COLO668 (cell line): Measurements from ENCODE around the gene CTNND2.

Source experiments
- DNase-seq: peaks from one replicate; lab custom pipeline; 2025; ENCODE audit not compliant: unreplicated experiment; lab: John Stamatoyannopoulos, UW

The CTNND2 gene

DNA sequence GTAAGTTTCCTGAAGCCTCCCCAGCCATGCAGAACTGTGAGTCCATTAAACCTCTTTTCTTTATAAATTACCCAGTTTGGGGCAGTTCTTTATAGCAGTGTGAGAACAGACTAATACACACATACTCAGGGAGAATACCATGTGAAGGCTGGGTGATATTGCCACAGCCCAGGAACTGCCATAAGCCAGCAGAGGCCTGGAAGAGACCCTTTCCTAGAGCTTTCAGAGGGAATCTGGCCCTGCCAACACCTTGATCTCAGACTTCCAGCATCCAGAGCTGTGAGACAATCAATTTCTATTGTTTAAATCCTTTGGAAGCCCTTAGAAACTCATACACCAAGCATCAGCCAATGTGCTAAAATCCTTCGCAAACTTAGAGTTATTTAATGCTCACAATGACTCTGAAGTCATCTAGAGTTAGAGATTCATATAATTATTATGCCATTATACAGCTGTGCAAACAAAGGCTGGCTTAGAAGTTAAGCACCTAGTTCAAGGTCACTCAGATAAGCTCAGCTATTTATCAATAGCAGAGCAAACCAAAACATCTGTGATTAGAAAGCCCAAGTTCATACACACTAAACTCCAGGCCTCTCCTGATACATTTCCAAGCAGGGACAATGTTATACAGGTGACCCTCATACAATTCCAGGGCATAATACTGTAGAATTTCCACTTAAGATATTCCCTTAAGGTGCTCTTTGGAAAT is 611.4 kb downstream of the CTNND2 start:
- DNase-seq, result no peak

DNA sequence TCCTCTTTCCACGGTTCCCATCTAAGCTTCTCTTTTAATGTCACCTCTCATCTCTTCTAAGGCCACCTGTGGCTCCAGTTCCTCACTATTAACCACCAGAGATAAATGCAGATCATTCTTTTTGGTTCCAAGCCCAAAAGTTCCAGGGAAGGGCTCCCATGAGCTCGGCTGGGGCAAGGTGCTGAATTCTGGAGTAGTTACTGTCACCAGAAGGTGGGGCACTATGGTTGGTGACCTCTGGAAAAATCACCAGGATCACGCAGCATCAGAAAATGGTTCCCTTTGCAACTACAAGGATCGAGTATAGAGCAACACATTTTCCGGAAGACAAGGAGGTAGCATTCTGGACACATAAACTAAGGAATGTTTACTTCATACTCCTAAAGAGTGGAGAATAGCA is 614.5 kb downstream of the CTNND2 start:
- no peak for DNase-seq

DNA sequence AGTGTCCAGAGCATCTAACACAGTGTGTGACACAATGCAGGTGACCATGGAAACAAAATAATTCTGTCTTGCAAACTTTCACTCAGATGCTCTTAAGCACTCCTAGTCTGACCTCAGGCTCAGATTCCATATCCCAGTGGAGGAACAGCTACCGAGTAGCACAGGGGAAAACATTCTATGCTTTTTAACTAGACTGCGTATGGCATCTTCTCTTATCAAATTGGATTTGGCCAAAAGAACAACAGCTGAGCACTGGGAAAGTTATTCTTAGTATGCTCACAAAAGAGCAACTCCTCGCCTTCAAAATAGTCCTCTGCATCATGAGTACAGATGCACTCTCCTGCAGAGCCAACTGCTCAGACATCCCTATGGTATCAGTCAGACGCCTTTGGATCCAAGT is 615.0 kb downstream of the CTNND2 start:
- no peak for DNase-seq

DNA sequence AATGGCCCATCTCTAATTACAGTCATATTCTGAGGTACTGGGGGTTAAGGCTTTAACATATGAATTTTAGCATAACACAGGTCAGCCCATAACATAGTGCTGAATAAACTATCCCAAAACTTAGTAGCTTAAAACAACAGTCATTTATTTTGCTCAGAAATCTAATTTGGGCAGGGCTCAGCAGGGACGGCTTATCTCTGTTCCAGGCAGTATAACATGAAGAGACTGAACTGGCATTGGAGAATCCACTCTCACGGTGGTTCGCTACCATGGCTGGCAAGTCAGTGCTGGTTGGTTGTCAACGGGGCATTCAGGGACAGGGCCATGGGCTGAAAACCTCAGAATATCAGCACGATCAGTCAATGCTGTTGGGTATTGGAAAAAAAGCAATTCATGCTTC is 622.4 kb downstream of the CTNND2 start:
- DNase-seq, result no peak

DNA sequence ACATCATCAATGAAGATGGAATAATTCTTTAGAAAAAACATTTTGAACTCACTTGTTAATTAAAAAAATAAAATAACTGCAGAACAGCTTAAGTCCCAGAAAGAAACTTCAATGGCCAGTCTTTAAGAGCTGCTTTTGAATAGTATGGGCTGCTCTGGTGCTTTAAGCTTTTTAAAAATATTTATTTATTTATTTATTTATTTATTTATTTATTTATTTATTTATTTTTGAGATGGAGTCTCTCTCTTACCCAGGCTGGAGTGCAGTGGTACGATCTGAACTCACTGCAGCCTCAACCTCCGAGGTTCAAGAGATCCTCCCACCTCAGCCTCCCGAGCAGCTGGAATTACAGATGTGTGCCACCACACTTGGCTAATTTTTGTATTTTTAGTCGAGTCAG is 626.9 kb downstream of the CTNND2 start:
- no peak for DNase-seq

DNA sequence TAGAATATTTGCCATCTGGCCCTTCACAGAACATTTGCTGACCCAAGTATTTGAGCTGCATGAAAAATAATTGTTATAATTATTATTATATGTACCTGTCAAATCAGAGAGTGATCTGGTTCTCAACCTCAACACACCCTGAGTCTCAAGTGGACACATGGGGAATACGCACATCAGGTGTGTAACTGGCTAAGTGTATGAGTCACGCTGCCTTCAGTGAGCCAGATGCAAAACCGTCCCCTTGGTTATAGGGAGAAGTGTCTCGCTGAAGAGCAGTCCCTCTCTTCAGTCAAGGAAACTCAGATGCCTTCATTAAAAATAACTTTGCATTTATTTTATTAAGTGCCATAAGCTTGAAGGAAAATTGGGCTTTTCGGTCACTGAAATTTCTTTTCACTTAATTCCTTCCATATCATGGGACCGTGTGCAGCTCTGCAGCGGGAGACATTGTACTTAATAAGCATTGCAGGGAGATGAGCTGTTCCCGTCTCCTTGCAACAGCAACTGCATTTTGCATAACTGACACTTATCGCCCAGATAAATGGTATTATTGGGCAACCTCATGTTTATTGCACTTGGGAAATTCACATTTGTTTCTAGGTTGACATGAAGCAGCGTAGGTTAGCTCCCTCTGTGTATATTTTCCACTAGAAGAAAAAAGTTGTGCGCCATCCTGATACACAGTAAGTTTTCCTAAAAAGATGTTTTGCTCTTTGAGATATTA is 630.9 kb downstream of the CTNND2 start:
- DNase-seq, result no peak

DNA sequence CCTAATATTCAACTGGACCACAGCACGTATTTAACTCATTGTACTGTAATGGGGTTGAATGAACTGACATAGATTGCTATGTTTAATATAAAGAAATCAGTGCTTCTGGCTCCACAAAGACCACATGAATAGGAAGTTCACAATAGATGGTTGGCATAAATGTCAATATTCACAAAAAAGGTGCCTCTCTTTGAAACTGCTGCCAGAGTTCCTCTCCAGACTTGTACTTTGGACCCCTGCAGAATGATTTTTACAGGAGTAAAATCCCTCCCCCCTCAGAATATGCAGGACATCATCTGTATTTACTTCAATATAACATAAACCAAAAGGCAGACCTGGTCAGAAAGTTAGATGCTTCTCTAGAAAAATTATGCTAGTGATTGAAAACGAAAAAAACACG is 634.7 kb downstream of the CTNND2 start:
- no peak for DNase-seq

DNA sequence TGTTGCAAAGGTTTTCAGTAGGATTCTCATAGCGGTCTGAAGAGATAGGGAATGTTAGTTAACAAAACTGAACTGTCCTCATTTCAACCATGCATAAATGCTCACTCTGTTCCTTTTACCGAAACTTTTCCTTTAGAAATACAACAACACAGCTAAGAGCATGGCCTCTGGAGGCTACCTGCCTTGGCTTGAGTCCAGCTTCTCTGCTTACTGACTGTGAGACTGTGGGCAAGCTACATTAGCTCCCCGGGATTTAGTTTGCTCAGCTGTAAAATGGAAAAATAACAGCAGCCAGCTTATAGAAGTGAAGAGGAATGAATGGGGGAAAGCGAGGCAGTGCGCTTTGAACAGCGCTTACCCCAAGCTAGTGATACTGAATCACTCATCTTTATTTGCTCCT is 635.4 kb downstream of the CTNND2 start:
- no peak for DNase-seq

DNA sequence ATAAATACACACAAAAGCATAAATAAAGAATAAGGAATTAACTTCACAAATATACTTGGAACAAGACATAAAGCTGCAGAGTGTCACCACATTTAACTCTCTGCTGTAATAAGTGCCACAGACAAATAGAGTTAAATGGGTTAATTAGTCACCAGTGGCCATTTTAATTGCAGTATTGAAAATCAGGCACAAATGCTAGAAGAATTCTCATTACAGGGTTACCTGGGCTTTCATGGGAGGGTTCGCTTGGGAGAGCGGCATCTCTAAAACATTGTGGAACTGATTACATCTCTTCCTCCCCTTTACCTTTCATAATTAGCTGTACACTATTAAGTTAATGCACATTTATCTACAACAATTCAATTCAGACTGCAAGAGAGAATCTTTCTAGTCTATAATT is 637.9 kb downstream of the CTNND2 start:
- no peak for DNase-seq

DNA sequence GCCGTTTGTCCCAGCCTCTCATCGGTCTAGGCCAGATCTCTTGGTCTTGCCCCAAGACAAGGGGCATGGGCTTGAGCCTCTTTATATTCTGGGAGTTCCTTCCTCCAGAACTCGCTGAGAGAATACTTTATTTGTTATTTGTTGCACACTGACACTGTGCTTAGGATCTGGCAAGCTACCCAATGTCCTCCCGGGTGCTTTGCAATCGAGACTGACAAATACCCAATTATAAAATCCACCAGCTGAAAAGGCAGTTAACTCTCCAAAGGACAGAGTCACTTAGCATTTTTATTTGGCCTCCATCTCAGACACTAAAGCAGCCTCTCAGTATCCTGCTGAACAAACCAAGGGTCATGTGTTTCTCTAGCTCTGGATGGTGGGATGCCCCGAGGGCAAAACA is 643.0 kb downstream of the CTNND2 start:
- no peak for DNase-seq

DNA sequence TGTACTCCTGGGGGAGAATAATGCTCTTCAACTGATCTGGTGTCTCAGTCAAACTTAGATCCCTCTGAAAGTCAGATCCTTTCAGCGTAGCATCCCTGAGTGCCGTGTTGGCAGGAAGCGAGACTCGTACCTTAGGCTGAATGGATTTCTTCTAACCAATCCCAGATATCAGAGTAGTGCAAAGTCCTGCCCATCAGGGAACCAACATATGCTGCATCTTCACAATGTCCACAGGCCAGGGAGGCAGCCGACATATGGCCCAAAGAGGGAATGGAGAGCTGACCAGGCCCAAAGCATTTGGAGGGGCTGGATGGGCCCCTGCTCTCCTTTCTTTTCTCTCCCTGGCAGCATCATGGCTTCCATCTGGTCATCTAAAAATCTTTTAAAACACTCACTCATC is 646.2 kb downstream of the CTNND2 start:
- no peak for DNase-seq

DNA sequence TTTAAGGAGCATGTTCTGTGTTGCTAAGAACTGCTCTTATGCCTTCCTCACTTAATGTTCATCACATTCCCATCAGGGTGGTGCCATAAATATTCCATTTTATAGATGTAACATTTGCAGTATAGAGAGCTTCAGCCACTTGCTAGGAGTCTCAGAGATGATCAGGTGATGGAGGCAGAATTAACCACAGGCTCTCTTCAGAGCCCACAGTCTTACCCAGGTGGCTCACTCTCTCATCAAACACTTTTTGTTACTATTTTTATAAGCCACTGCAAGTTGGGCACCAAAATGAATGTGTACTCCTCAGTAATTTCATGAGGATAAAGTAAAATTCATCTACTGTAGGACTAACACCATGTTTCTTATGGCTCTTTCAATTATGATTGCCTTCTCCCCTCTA is 651.7 kb downstream of the CTNND2 start:
- DNase-seq, result no peak

DNA sequence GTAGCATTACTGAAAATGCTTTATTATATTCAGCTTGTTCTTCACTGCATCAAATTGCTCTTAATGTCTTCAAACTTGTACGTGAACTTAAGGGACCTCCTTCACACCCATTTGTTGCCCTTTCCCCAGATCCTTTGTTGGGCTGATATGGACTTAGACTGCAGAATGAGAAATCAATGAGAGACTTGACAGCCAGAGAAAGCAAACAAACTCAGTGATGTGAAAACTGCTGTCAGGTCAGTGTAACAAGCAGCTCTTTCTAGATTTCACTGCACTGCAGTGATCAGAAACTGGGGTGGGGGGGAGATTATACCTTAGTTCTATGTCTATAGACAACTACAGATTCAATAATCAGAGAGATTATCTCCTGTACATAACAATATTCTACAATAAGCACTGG is 652.2 kb downstream of the CTNND2 start:
- no peak for DNase-seq

DNA sequence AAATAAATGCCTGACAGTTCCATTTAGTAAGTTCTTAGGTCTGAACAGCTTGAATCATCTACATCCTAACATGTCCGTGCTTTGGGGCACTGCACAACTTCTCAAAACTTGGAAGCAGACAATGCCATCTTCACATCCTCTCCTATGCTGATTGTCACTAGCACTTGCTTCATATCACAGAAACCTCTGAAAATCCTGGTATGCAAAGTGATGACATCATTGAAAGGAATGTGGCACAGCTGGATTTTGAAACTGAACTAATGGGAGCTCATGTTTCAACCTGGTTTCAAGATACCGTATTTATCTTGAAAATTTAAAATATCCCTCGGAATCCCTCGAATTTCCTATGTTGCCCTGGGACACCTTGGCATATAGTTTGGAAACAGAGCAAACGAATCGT is 653.0 kb downstream of the CTNND2 start:
- DNase-seq, result no peak

DNA sequence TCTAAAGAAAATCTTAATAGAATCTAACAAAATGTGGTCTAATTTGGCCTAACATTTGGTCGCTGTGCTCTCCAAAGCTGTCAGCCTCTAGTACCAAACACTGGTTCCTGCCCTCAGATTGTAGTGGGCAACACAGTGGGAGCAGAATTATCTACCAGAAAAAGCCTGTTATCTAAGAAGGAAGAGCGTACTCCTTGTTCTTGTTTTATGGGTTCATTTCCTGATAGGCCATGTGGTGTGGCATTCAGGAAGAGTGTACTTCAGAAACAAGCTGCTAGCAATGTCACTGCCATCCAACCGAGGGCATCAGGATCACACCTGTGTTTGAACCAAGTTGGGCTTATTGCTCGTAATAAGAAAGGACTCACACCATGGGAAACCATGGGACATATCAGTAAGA is 655.3 kb downstream of the CTNND2 start:
- DNase-seq, result no peak

DNA sequence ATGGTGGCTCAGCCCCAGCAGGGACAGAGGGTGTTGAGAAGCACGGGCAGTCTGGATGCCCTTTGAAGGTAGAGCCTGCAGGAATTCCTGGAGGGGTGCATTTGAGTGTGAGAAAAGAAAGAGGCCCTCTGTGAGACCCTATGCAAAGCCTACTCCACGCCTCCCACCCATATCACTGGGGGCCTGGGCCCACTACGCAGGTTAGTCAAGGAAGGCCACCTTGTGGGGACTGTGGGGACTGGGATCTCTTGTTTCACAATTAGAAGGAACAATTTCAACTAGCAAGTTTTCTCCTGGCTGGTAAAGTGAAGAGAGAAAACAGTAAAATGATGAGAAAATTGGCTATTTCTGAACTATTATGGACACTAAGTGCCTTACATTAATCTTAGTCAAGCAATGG is 657.0 kb downstream of the CTNND2 start:
- no peak for DNase-seq

DNA sequence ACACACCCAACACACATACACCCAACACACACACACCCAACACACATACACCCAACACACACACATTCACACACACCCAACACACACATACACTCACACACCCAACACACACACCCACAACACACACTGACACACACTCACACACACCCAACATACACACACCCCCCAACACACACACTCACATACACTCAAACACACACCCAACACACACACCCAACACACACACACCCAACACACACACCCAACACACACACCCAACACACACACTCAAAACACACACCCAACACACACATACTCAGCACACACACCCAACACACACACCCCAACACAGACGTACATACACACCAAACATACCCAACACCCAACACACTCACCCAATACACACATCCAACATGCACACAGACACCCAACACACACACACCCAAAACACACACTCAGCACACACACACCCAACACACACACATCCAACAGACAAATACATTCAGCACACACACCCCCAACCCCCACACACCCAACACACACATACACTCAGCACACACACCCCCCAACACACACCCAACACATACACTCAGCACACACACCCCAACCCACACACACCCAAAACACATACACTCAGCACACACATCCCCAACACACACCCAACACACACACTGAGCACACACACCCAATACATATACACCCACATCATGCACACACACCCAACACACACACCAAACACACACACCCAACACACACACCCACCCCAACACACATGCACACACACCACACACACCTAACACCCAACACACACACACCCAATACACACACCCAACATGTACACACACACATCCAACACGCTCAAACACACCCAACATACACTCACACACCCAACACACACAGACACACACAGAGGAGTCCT is 663.7 kb downstream of the CTNND2 start:
- no peak for DNase-seq

DNA sequence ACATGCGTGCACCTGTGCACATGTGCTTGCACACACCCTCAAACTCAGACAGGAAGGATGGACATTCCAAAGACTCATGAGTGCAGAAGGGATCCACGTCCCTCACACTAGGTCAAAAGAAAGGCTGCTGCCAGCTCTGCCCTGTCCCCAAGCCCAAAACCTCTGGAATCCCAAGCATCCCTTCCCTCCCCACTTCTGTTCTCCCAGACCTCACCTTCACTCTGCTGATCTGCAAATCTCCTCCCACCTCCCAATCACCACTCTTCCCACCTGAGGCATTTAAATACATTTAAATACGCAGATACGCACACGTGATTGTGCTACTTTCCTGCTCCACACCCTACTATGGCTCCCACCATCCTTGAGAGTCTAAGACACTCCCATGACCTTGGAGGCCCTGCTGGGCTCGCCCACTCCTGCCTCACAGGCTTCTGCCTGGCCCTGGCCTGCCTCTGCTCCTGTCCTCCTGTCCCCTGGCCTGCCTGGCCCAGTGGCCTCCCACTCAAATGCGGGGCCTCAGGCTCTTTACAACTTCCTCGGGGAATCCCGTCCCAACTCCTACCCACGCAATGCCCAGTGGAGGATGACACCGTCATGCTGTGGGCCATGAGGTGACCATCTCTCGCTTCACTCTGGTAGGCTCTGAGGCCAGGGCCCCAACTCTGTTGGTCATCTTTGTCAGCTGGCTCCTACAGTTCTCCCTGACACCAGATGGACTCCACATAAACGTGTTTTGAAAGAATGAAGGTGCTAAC is 664.8 kb downstream of the CTNND2 start:
- no peak for DNase-seq

DNA sequence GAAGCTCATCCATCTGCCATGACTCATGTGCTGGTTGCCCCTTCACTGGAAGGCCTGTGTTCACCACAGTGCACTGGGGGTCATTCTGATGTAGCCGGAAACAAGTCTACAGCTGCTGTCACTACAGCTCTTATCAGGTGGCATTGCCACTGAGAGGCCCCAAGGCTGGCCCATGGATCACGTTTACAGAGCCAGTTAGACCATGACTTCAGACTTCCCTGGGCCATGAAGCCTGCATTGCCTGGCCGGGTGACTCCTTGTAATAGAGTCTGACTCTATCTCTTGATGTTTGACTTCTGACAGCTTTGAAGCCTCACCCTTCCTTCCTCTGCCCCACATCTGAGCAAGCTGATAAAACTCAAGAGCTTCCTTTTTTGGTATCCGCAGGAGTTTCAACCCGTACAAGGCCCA is 669.7 kb downstream of the CTNND2 start:
- no peak for DNase-seq

DNA sequence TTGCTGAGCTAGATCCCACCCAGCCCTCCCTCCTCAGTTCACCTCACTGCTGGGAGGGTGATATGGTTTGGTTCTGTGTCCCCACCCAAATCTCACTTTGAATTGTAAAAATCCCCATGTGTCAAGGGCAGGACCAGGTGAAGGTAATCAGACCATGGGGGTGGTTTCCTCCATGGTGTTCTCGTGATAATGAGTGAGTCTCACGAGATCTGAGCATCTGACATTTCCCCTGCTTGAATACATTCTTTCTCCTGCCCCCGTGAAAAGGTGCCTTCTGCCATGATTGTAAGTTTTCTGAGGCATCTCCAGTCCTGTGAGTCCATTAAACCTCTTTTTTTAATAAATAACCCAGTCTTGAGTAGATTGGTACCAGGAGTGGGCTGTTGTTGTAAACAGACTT is 673.4 kb downstream of the CTNND2 start:
- DNase-seq, result no peak

DNA sequence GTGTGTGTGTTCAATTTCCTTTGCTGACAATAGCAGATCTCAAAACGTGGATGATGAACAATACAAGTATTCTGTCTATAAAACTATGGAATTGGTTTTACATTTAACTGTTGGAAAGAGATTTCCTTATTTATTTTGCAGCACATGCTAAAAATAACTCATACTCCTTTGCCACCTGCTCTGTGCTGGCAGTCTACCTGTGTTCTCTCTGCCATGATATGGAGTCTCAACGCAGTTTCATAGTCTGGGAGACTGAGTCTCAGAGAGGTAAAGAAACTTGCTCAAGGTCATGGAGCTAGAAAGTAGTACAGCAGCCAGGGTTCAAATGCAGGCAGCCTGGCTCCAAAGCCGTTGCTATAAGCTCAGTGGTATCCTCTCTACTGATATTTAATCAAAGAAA is 677.2 kb downstream of the CTNND2 start:
- DNase-seq, result no peak
